Panc1 (cell line): ENCODE measurements around the gene MAT2A. TPM values are rescaled to one million over a fixed set of nuclear protein-coding genes. Genes with fewer than 3 reads are reported as not detected.

ENCODE experiments used
- ATAC-seq: fragments of 200-7000 bp; cut with Tn5 transposase; 2 replicates; pipeline ENCODE4 v1.9.1; 2020; ENCODE audit warnings: mild to moderate bottlenecking, moderate library complexity
- BruUV-seq: library from RNA; stranded (reverse); fragments of 400-500 nt; replicated peaks from 2 replicates; lab custom pipeline; 2021; lab: Mats Ljungman, UMichigan
- CTCF ChIA-PET: fragments of 300-600 bp; sonication (Branson Sonifier 250); formaldehyde crosslinking; loops from one replicate; lab custom pipeline; 2022; ENCODE audit warnings: antibody characterized with exemption; lab: Charles Lee
- POLR2A ChIA-PET: fragments of 300-600 bp; sonication (Branson Sonifier 250); formaldehyde crosslinking; loops from one replicate; lab custom pipeline; 2022; ENCODE audit warnings: antibody characterized with exemption; lab: Charles Lee
- DNase-seq: peaks from one replicate; pipeline ENCODE4 v3.0.0-alpha.2; 2010; ENCODE audit warnings: low read depth, low spot score
- H3K27ac ChIP-seq: 2 replicates; pipeline ENCODE4 v1.5.1; 2011; ENCODE audit warnings: mild to moderate bottlenecking, low read length, inconsistent platforms
- H3K27me3 ChIP-seq: fragments of 200-500 bp; sonication (Bioruptor generic); 2 replicates; pipeline ENCODE4 v1.6.0; 2014; ENCODE audit warnings: low read length, inconsistent platforms; ENCODE audit not compliant: control insufficient read depth, insufficient read depth
- H3K36me3 ChIP-seq: fragments of 200-500 bp; sonication (Bioruptor generic); 2 replicates; pipeline ENCODE4 v1.5.1; 2014; ENCODE audit warnings: inconsistent platforms, mild to moderate bottlenecking, low read length, moderate library complexity; ENCODE audit not compliant: control insufficient read depth, insufficient read depth
- H3K4me1 ChIP-seq: 2 replicates; pipeline ENCODE4 v1.5.1; 2011; ENCODE audit warnings: inconsistent platforms, mild to moderate bottlenecking, low read length, moderate library complexity; ENCODE audit not compliant: control insufficient read depth, insufficient read depth
- H3K4me3 ChIP-seq, 2 experiments: 2 replicates each; pipeline ENCODE4 v1.5.1; 2011 to 2012; ENCODE audit warnings: low read depth in 2 of 2, low read length in 2 of 2, mild to moderate bottlenecking in 2 of 2, inconsistent platforms in 1 of 2, moderate library complexity in 1 of 2
- H3K9me3 ChIP-seq: fragments of 200-500 bp; sonication (Bioruptor generic); 2 replicates; pipeline ENCODE4 v1.5.1; 2014; ENCODE audit warnings: low read depth, mild to moderate bottlenecking, inconsistent platforms, low read length, moderate library complexity; ENCODE audit not compliant: control insufficient read depth, insufficient read depth
- POLR2AphosphoS5 ChIP-seq: IDR thresholded peaks from 2 replicates; pipeline ENCODE4 v1.6.1; 2012; ENCODE audit warnings: mild to moderate bottlenecking, low read depth, low read length, moderate library complexity
- SIN3A ChIP-seq: IDR thresholded peaks from 2 replicates; pipeline ENCODE4 v1.6.1; 2012; ENCODE audit warnings: low read depth, mild to moderate bottlenecking, low read length, moderate library complexity, borderline replicate concordance; ENCODE audit not compliant: insufficient read depth
- TCF7L2 ChIP-seq: IDR thresholded peaks from 2 replicates; pipeline ENCODE4 v1.6.1; 2011; ENCODE audit warnings: mild to moderate bottlenecking, low read depth, low read length, inconsistent platforms
- in situ Hi-C: cut with HindIII; loops from 2 replicates; pipeline ENCODE4 v1.10.0; 2016; ENCODE audit warnings: low sequenced_read_pairs, low pct_unique_long_range_greater_than_20kb
- intact Hi-C: fragments of 100-400 bp; cut with micrococcal nuclease; formaldehyde crosslinking; loops from one replicate; pipeline ENCODE4 v1.10.0; 2022; ENCODE audit not compliant: unreplicated experiment
- total RNA-seq: library from RNA; stranded (reverse); gene quantifications from one replicate; pipeline ENCODE4 v1.2.1, GENCODE V29; 2021; ENCODE audit not compliant: unreplicated experiment
- TF ChIP-seq, protein P1 (sequence below), 2 experiments: IDR thresholded peaks; 2 replicates each; pipeline ENCODE4 v1.6.1; 2011 to 2012; ENCODE audit warnings: low read depth in 2 of 2, control low read depth in 1 of 2, low read length in 1 of 2, mild to moderate bottlenecking in 1 of 2, moderate library complexity in 1 of 2; ENCODE audit not compliant: insufficient read depth in 1 of 2
- TF ChIP-seq, protein P2 (sequence below): fragments of 450-650 bp; IDR thresholded peaks from 2 replicates; pipeline ENCODE4 v1.5.1; 2017; ENCODE audit warnings: mild to moderate bottlenecking

MAT2A gene
- total RNA-seq, 1 experiment from 2014 or later, result 547 TPM

- DNase-seq (no peak), ATAC-seq (peak; percentile 8; the same call in 1 of the 2 replicates)
- Histone ChIP-seq H3K27me3 (no peaks in the 10 kb centered on the region), H3K4me1 (peaks cover 47% of the 10 kb centered on the region), H3K36me3 (peaks cover 32% of the 10 kb centered on the region), H3K9me3 (no peaks in the 10 kb centered on the region), H3K4me3 (peak overlapping the region; percentile 99 to 100), H3K27ac (peak overlapping the region; percentile 100)
- intact Hi-C loops (loop anchor here (2.0 kb wide), 1 partner anchor 117 kb away; no protein-coding TSS in a partner anchor), in situ Hi-C loops (loop anchor here (25.0 kb wide), 1 partner anchor 126 kb away; the partner anchor contains the start of genes CAPG and SH2D6)
- TSS peak; percentile 85 for BruUV-seq
- CTCF ChIA-PET, result interaction anchor here (0.5 to 2.3 kb wide), 2 partner anchors 118 to 234 kb away, joined by 3 to 11 read pairs; no protein-coding TSS in a partner anchor
- POLR2A ChIA-PET, result interaction anchor here (0.6 to 3.0 kb wide), 9 partner anchors 14 to 118 kb away, joined by 3 to 16 read pairs (median 4); partner anchors contain the start of gene SH2D6
- TF ChIP-seq TCF7L2, result no peak
- TF ChIP-seq POLR2AphosphoS5, result 0 out of 2 replicates have a peak, but pooled peaks have one; percentile 41
- TF ChIP-seq, protein P1, sequence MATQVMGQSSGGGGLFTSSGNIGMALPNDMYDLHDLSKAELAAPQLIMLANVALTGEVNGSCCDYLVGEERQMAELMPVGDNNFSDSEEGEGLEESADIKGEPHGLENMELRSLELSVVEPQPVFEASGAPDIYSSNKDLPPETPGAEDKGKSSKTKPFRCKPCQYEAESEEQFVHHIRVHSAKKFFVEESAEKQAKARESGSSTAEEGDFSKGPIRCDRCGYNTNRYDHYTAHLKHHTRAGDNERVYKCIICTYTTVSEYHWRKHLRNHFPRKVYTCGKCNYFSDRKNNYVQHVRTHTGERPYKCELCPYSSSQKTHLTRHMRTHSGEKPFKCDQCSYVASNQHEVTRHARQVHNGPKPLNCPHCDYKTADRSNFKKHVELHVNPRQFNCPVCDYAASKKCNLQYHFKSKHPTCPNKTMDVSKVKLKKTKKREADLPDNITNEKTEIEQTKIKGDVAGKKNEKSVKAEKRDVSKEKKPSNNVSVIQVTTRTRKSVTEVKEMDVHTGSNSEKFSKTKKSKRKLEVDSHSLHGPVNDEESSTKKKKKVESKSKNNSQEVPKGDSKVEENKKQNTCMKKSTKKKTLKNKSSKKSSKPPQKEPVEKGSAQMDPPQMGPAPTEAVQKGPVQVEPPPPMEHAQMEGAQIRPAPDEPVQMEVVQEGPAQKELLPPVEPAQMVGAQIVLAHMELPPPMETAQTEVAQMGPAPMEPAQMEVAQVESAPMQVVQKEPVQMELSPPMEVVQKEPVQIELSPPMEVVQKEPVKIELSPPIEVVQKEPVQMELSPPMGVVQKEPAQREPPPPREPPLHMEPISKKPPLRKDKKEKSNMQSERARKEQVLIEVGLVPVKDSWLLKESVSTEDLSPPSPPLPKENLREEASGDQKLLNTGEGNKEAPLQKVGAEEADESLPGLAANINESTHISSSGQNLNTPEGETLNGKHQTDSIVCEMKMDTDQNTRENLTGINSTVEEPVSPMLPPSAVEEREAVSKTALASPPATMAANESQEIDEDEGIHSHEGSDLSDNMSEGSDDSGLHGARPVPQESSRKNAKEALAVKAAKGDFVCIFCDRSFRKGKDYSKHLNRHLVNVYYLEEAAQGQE (IDR thresholded peaks at IDR 0.05; ENCODE audit: insufficient read depth in 1 of 2, low read depth in 2 of 2, low read length in 1 of 2), result no peak
- TF ChIP-seq, protein P2, sequence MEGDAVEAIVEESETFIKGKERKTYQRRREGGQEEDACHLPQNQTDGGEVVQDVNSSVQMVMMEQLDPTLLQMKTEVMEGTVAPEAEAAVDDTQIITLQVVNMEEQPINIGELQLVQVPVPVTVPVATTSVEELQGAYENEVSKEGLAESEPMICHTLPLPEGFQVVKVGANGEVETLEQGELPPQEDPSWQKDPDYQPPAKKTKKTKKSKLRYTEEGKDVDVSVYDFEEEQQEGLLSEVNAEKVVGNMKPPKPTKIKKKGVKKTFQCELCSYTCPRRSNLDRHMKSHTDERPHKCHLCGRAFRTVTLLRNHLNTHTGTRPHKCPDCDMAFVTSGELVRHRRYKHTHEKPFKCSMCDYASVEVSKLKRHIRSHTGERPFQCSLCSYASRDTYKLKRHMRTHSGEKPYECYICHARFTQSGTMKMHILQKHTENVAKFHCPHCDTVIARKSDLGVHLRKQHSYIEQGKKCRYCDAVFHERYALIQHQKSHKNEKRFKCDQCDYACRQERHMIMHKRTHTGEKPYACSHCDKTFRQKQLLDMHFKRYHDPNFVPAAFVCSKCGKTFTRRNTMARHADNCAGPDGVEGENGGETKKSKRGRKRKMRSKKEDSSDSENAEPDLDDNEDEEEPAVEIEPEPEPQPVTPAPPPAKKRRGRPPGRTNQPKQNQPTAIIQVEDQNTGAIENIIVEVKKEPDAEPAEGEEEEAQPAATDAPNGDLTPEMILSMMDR, result no peak
- TF ChIP-seq SIN3A, result no peak
Observed at GRCh38 chr2:85537600-85538506, 1.1 kb upstream of the MAT2A start.

- Histone ChIP-seq H3K27ac (peak overlapping the region; percentile 100), H3K4me3 (peak overlapping the region; percentile 99 to 100), H3K36me3 (peaks cover 35% of the 10 kb centered on the region), H3K9me3 (no peaks in the 10 kb centered on the region), H3K4me1 (peaks cover 53% of the 10 kb centered on the region), H3K27me3 (no peaks in the 10 kb centered on the region)
- TF ChIP-seq, protein P2, result no peak
- TF ChIP-seq, protein P1 (IDR thresholded peaks at IDR 0.05; ENCODE audit: insufficient read depth in 1 of 2, low read depth in 2 of 2, low read length in 1 of 2), result no peak
- no peak for TF ChIP-seq TCF7L2
- TF ChIP-seq SIN3A, result peak; percentile 40; the same call in 1 of the 2 replicates
- peak; percentile 70; the same call in 1 of the 2 replicates for TF ChIP-seq POLR2AphosphoS5
- ATAC-seq (peak; percentile 62), DNase-seq (no peak)
- ChIA-PET POLR2A (interaction anchor here (0.6 to 3.0 kb wide), 17 partner anchors 11 to 145 kb away, joined by 3 to 18 read pairs (median 7); partner anchors contain the start of gene SH2D6), CTCF (interaction anchor here (1.2 to 2.3 kb wide), 2 partner anchors 90 to 120 kb away, joined by 4 to 11 read pairs; no protein-coding TSS in a partner anchor)
- intact Hi-C loops (loop anchor here (2.0 kb wide), 1 partner anchor 119 kb away; no protein-coding TSS in a partner anchor), in situ Hi-C loops (loop anchor here (25.0 kb wide), 1 partner anchor 127 kb away; the partner anchor contains the start of genes CAPG and SH2D6)
- no TSS peak for BruUV-seq
Observed at GRCh38 chr2:85539361-85540132, 579 bp downstream of the MAT2A start.
